Measurements from ENCODE around the gene PRSS12. TPM values are rescaled to one million over a fixed set of nuclear protein-coding genes. Genes with fewer than 3 reads are reported as not detected.

The PRSS12 gene
- polyA plus RNA-seq, 1 experiment: 108 TPM

DNA sequence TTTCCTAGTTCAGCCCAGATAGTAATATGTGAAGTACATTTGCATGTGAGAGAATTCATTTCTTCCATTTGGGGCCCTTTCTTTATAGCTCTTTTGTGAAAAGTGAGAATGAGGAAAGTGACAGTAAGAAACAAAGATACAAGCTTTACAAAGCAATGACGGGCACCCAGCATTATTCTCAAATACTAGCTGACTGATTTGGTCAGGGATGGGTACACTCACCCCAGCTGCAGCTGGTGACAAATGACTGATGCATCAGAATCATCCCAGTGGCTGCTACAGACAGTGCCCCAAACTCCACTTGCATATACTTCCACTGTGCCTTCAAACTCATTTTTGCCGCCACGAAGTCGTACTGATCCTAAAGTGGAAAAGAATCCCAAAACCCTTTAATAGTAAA lies 14.8 kb downstream of the PRSS12 start:
- DNase-seq (ENCODE audit: low read depth): no peak
- H3K27me3 ChIP-seq (ENCODE audit: control insufficient read depth, insufficient read depth, low read length): no peaks in the 10 kb centered on the region
- POLR2A ChIA-PET: no interaction called here
- CTCF ChIA-PET: interaction anchor here (9.8 kb wide), 1 partner anchor 14 kb away, joined by 68 read pairs; the partner anchor contains the start of gene PRSS12
- H3K36me3 ChIP-seq (ENCODE audit: control insufficient read depth, insufficient read depth, low read length): peaks cover 4% of the 10 kb centered on the region
- no peak for TF ChIP-seq CTCF (IDR thresholded peaks at IDR 0.05; ENCODE audit: insufficient read depth, low read depth, low read length)
- no peak overlapping the region for H3K4me3 ChIP-seq (ENCODE audit: low read depth, low read length)

DNA sequence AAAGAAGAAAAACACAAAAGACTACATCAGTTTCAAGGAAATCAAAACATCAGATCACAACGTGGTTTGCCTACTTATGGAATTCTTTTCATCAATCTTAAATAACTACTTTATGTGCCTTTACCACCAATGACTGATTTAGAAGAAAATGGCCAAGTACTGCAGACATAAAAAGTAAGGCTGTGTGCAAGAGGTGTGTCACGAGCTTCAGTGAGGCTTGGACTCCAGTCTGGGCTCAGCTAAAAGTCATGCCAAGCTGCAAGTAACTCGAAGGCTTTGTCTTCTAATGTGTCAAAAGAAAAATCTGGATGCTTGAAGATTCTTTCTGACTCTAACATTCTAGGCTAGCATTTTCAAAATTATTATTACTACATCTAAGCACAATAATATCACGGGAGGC lies 17.0 kb downstream of the PRSS12 start:
- Histone ChIP-seq H3K36me3 (ENCODE audit: control insufficient read depth, insufficient read depth, low read length) (peaks cover 4% of the 10 kb centered on the region), H3K4me3 (ENCODE audit: low read depth, low read length) (no peak overlapping the region), H3K27me3 (ENCODE audit: control insufficient read depth, insufficient read depth, low read length) (no peaks in the 10 kb centered on the region)
- no peak for TF ChIP-seq CTCF (IDR thresholded peaks at IDR 0.05; ENCODE audit: insufficient read depth, low read depth, low read length)
- ChIA-PET CTCF (interaction anchor here (9.8 kb wide), 1 partner anchor 17 kb away, joined by 68 read pairs; the partner anchor contains the start of gene PRSS12), POLR2A (no interaction called here)
- DNase-seq (ENCODE audit: low read depth): no peak

DNA sequence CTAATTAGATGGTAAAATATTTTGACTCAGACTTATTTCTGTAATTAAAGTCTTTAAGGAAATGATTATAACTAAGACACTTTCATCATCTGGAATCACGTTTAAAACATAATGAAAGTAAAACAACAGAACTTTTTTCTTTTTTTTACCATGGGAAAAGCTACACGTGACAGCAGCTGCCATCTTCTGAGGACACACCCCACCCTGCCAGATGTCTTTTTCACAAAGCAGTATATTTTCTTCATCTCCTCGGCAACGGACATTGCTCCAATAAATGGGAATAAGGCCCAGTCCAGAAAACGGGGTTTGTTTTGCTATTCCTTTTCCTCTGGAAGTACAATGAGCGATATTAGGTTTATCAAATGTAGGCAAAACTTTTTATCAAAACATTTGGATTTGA lies 17.5 kb downstream of the PRSS12 start:
- no peak for DNase-seq (ENCODE audit: low read depth)
- peaks cover 4% of the 10 kb centered on the region for H3K36me3 ChIP-seq (ENCODE audit: control insufficient read depth, insufficient read depth, low read length)
- TF ChIP-seq CTCF (IDR thresholded peaks at IDR 0.05; ENCODE audit: insufficient read depth, low read depth, low read length): no peak
- ChIA-PET POLR2A (no interaction called here), CTCF (interaction anchor here (9.8 kb wide), 1 partner anchor 17 kb away, joined by 68 read pairs; the partner anchor contains the start of gene PRSS12)
- no peak overlapping the region for H3K4me3 ChIP-seq (ENCODE audit: low read depth, low read length)
- H3K27me3 ChIP-seq (ENCODE audit: control insufficient read depth, insufficient read depth, low read length): no peaks in the 10 kb centered on the region

DNA sequence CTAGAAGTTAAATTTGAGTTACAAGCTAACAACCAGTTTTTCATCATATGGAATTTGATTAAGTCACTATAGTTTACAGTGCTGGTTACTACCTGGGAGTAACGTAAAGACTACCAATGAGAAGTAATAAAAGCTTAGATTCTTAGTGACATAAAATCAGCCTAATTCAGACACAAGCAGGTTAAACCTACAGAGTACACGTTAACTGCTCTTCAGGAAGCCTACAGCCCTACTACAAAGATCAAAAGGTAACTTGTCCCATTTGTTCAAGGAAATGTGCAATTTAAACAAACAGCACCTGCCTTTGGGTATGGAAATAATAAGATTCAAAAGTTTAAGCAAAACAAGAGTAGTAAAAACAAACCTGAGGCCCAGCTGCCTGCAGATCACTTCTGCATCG lies 21.5 kb downstream of the PRSS12 start:
- POLR2A ChIA-PET: interaction anchor here (0.7 kb wide), 1 partner anchor 10 kb away, joined by 4 read pairs; no protein-coding TSS in a partner anchor
- DNase-seq (ENCODE audit: low read depth): no peak
- no peak for TF ChIP-seq CTCF (IDR thresholded peaks at IDR 0.05; ENCODE audit: insufficient read depth, low read depth, low read length)
- CTCF ChIA-PET: no interaction called here
- peaks cover 2% of the 10 kb centered on the region; the same call in 1 of the 2 replicates for H3K36me3 ChIP-seq (ENCODE audit: control insufficient read depth, insufficient read depth, low read length)
- no peak overlapping the region for H3K4me3 ChIP-seq (ENCODE audit: low read depth, low read length)
- H3K27me3 ChIP-seq (ENCODE audit: control insufficient read depth, insufficient read depth, low read length): no peaks in the 10 kb centered on the region

- POLR2A ChIA-PET: no interaction called here
- Histone ChIP-seq H3K27me3 (ENCODE audit: control insufficient read depth, insufficient read depth, low read length) (no peaks in the 10 kb centered on the region), H3K4me3 (ENCODE audit: low read depth, low read length) (no peak overlapping the region), H3K36me3 (ENCODE audit: control insufficient read depth, insufficient read depth, low read length) (no peaks in the 10 kb centered on the region; the same call in 1 of the 2 replicates)
- CTCF ChIA-PET: interaction anchor here (0.7 kb wide), 1 partner anchor 10 kb away, joined by 3 read pairs; no protein-coding TSS in a partner anchor
- DNase-seq (ENCODE audit: low read depth): no peak
- TF ChIP-seq CTCF (IDR thresholded peaks at IDR 0.05; ENCODE audit: insufficient read depth, low read depth, low read length): no peak
Measured at GRCh38 chr4:118329849-118330248, 23.0 kb downstream of the PRSS12 start.
